ENCODE measurements around the gene ANGPT4. TPM values are rescaled to one million over a fixed set of nuclear protein-coding genes. Genes with fewer than 3 reads are reported as not detected.
A peak's percentile ranks its signal among the peaks of the same experiment; 100 is the strongest.

Gene ANGPT4
- total RNA-seq, 1 donor from 2014 or later: 0.06 TPM

DNA sequence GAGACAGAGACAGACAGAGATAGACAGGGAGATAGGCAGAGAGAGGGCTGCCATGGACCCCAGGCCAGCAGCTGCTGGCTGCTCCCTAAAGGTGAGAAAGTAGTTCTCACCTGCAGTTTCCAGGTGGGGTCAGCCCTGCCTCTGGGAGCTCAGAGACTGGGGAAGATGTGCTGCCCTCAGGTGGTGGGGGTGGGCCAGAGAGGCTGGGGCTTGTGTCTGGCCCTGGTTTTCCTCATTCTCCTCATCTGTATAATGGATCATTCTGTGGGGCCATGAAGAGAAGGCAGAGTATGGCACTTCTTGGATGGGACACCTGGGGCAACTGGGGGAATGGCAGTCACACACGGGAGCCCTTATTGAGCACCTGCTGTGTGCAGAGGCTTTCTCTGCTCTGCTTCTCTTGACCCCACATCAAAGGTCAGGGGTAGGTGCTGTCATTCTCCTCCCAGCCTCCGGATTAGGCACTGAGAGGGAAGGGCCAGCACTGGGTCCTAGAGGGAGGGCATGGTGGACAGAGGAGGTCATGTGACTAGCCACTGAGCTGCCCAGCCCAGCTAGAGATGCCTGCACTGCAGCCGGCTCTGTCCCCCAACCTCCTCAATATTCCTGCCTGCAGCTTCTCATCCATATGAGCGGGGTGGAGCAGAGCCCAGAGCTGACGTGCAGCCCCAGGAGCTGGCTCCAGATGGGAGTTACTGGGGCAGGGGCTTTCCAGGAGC, 4.1 kb downstream of the ANGPT4 start:
- no peak for DNase-seq (ENCODE audit: low spot score)
- Histone ChIP-seq H3K79me2 (ENCODE audit: low read depth) (no peaks in the 10 kb centered on the region), H3K27me3 (no peaks in the 10 kb centered on the region), H3F3A (ENCODE audit: low read depth) (no peaks in the 10 kb centered on the region), H2AFZ (replicated peaks) (no peak overlapping the region), H4K20me1 (ENCODE audit: low read depth) (no peaks in the 10 kb centered on the region), H3K9me3 (ENCODE audit: low read depth) (no peaks in the 10 kb centered on the region), H3K9ac (no peak overlapping the region), H3K36me3 (no peaks in the 10 kb centered on the region), H3K4me1 (peaks cover 14% of the 10 kb centered on the region), H3K4me2 (no peak overlapping the region), H3K27ac (no peak overlapping the region), H3K4me3 (no peak overlapping the region)
- H3K9me3 Mint-ChIP-seq: no peaks in the 10 kb centered on the region
- no peak overlapping the region for H3K4me3 Mint-ChIP-seq
- peaks cover 8% of the 10 kb centered on the region for H3K4me1 Mint-ChIP-seq
- TF ChIP-seq, protein P1, sequence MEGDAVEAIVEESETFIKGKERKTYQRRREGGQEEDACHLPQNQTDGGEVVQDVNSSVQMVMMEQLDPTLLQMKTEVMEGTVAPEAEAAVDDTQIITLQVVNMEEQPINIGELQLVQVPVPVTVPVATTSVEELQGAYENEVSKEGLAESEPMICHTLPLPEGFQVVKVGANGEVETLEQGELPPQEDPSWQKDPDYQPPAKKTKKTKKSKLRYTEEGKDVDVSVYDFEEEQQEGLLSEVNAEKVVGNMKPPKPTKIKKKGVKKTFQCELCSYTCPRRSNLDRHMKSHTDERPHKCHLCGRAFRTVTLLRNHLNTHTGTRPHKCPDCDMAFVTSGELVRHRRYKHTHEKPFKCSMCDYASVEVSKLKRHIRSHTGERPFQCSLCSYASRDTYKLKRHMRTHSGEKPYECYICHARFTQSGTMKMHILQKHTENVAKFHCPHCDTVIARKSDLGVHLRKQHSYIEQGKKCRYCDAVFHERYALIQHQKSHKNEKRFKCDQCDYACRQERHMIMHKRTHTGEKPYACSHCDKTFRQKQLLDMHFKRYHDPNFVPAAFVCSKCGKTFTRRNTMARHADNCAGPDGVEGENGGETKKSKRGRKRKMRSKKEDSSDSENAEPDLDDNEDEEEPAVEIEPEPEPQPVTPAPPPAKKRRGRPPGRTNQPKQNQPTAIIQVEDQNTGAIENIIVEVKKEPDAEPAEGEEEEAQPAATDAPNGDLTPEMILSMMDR (IDR thresholded peaks at IDR 0.05): no peak
- no peak for TF ChIP-seq EZH2 (IDR thresholded peaks at IDR 0.05)
- no peak for TF ChIP-seq EZH2phosphoT487 (IDR thresholded peaks at IDR 0.05)
- H3K27me3 Mint-ChIP-seq (ENCODE audit: insufficient read depth, low read depth): peaks cover 3% of the 10 kb centered on the region
- no peak overlapping the region for H3K27ac Mint-ChIP-seq
- no peaks in the 10 kb centered on the region for H3K36me3 Mint-ChIP-seq

DNA sequence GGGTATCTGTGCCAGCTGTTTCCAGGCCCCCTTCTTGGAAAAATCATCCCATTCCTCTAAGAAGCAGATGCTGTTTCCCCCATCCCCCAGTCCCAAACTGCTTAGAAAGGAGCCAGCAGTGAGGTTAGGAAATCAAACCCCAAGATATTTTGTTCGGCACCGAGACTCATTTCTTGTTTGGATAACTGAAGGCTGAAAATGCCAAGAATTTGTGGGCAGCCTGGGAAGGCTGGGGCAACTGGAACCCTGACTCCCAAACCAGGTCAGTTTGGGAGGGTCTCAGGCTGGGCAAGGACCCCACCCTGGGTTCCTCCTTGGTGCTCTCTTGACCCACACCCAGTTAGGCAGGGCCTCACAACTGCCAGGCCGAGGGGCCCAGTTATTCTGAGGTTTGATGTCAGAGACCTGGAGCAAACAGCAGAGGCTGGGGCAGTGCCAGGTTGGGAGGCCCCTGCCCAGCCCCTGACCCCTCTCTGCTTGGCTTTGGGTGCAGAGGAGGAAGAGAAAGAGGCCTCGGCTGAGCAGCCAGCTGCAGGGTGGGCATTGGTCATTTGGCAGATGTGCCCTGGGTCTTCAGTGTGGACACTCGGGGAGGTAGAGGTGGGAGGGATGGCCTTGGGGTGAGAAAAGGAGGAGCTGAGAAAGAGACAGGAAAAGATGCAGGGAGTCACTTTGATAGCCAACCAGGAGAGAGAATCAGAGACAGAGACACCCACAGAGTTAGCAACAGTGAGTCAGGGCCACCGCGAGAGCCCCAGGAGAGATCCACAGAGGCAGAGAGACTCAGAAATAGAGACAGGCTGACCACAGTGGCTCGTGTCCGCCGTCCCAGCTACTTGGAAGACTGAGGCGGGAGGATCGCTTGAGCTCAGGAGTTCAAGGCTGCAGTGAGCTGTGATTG, 5.0 kb downstream of the ANGPT4 start:
- no peak overlapping the region for H3K4me2 ChIP-seq
- no peak overlapping the region for H3K9ac ChIP-seq
- no peak overlapping the region for H2AFZ ChIP-seq (replicated peaks)
- H3K27me3 ChIP-seq: no peaks in the 10 kb centered on the region
- no peaks in the 10 kb centered on the region for H3K9me3 Mint-ChIP-seq
- H3K79me2 ChIP-seq (ENCODE audit: low read depth): no peaks in the 10 kb centered on the region
- peaks cover 4% of the 10 kb centered on the region for H3K4me1 Mint-ChIP-seq
- DNase-seq (ENCODE audit: low spot score): no peak
- H3K27me3 Mint-ChIP-seq (ENCODE audit: insufficient read depth, low read depth): peaks cover 6% of the 10 kb centered on the region
- H4K20me1 ChIP-seq (ENCODE audit: low read depth): no peaks in the 10 kb centered on the region
- no peaks in the 10 kb centered on the region for H3K36me3 Mint-ChIP-seq
- H3K4me1 ChIP-seq: peaks cover 7% of the 10 kb centered on the region
- H3K27ac ChIP-seq: no peak overlapping the region
- H3K4me3 ChIP-seq: no peak overlapping the region
- H3K36me3 ChIP-seq: no peaks in the 10 kb centered on the region
- TF ChIP-seq, protein P1 (IDR thresholded peaks at IDR 0.05): no peak
- TF ChIP-seq EZH2phosphoT487 (IDR thresholded peaks at IDR 0.05) (no peak), EZH2 (IDR thresholded peaks at IDR 0.05) (no peak)
- H3F3A ChIP-seq (ENCODE audit: low read depth): no peaks in the 10 kb centered on the region
- H3K4me3 Mint-ChIP-seq: no peak overlapping the region
- no peak overlapping the region for H3K27ac Mint-ChIP-seq
- H3K9me3 ChIP-seq (ENCODE audit: low read depth): no peaks in the 10 kb centered on the region

DNA sequence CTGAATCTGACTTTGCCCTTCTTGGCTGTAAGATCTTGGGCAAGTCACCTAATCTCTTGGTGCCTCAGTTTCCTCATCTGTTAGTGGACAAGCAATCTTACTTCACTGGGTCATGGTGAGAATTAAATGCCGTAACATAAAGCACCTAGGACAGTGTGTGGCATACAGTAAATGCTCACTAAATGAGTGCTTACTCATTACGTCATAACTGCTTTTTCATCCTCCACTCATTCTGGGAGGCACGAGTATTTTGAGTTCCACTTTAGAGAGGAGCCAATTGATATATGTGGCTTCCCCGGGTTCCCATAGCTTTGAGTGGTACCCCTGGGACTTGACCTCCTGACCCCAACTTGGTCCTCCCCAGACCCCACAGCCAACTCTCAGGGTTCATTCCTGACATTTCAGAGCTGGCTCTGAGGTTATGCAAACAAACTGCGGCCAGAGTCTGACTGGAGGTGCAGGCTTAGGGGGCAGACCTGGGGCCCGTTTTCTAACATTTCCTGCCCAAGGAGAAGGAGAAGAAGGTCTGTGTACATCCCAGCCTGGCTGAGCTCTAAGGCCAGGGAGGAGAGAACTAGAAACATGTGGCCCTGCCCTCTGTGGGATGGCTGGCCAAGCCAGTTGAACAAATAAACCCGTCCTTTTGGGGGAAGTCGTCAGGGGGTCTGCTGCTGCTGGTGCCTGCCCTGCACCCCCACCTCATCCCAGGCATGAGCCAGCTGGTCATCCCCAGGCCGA, 5.8 kb downstream of the ANGPT4 start:
- Histone ChIP-seq H3K9ac (no peak overlapping the region), H3K4me3 (no peak overlapping the region), H4K20me1 (ENCODE audit: low read depth) (no peaks in the 10 kb centered on the region), H3F3A (ENCODE audit: low read depth) (no peaks in the 10 kb centered on the region), H3K4me2 (no peak overlapping the region), H3K27me3 (no peaks in the 10 kb centered on the region), H3K79me2 (ENCODE audit: low read depth) (no peaks in the 10 kb centered on the region), H3K9me3 (ENCODE audit: low read depth) (no peaks in the 10 kb centered on the region), H2AFZ (replicated peaks) (no peak overlapping the region), H3K4me1 (no peaks in the 10 kb centered on the region), H3K27ac (no peak overlapping the region), H3K36me3 (no peaks in the 10 kb centered on the region)
- Mint-ChIP-seq H3K4me3 (peak overlapping the region; percentile 18), H3K27ac (no peak overlapping the region), H3K4me1 (peaks cover 2% of the 10 kb centered on the region), H3K27me3 (ENCODE audit: insufficient read depth, low read depth) (peaks cover 6% of the 10 kb centered on the region), H3K36me3 (no peaks in the 10 kb centered on the region), H3K9me3 (no peaks in the 10 kb centered on the region)
- no peak for DNase-seq (ENCODE audit: low spot score)
- TF ChIP-seq, protein P1 (IDR thresholded peaks at IDR 0.05): no peak
- TF ChIP-seq EZH2 (IDR thresholded peaks at IDR 0.05) (no peak), EZH2phosphoT487 (IDR thresholded peaks at IDR 0.05) (no peak)

All from neural progenitor cell (in vitro differentiated cells).